GM12872 (cell line): ENCODE results near the gene MRM3.

Experiments used
- TF ChIP-seq, protein P1 (sequence below): IDR thresholded peaks from 3 replicates; pipeline ENCODE4 v1.5.1; 2011; ENCODE audit warnings: low read depth, mild to moderate bottlenecking, low read length, moderate library complexity; ENCODE audit not compliant: insufficient read depth

The MRM3 gene

DNA sequence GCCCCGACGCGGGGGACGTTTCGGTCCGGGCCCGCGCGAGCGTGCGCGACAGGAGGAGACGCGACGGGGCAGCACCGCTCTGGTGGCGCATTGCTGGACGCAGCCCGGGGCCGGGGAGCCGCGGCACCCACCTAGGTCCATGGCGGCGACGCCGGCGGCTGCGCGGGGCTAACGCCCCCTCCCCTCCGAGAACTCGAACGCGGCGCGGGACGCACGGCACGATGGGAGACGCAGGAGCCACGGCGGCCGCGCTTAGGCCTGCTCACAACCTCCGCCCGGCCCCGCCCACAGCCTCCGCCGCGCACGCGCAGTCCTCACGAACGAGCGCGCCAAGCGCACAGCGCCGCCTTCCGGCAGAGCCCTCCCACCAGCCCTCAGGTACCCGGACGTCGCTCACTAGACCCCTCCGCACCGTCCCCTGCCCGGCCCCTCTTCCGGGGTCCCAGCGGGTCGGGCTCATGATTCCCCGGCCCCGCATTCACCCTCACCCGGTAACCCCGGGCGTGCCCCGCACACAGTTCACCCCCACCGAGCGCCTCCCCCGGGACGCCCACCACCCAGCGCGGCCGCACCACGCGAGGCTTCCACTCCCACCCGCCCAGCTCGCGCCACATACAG, 30.0 kb upstream of the MRM3 start, which contains the start of gene GEMIN4:
GEMIN4 (minus strand) TSS at position 263 of the 618 bp plus-strand sequence; CDS start at position 141, 122 bp downstream.
- TF ChIP-seq, protein P1, sequence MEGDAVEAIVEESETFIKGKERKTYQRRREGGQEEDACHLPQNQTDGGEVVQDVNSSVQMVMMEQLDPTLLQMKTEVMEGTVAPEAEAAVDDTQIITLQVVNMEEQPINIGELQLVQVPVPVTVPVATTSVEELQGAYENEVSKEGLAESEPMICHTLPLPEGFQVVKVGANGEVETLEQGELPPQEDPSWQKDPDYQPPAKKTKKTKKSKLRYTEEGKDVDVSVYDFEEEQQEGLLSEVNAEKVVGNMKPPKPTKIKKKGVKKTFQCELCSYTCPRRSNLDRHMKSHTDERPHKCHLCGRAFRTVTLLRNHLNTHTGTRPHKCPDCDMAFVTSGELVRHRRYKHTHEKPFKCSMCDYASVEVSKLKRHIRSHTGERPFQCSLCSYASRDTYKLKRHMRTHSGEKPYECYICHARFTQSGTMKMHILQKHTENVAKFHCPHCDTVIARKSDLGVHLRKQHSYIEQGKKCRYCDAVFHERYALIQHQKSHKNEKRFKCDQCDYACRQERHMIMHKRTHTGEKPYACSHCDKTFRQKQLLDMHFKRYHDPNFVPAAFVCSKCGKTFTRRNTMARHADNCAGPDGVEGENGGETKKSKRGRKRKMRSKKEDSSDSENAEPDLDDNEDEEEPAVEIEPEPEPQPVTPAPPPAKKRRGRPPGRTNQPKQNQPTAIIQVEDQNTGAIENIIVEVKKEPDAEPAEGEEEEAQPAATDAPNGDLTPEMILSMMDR, result peak; percentile 98

DNA sequence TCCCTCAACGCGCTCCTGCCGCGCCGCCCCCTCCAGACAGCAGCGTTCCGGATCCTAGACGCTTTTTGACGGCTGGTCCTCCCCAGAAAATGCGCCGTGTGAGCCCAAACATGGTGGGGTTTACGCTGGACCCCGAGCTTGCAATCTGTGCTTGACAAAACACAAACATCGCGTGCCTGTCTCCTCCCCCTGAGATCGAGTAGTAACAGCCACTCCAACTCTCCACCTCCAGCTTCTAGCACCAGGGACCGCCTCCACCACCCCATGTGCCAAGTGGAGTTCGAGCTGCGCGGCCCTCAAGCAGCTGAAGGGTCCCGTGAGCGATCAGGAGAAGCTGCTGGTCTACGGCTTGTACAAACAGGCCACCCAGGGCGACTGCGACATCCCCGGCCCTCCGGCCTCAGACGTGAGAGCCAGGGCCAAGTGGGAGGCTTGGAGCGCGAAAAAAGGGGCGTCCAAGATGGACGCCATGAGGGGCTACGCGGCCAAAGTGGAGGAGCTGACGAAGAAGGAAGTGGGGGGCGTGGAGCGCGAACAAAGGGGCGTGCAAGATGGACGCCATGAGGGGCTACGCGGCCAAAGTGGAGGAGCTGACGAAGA, 29.4 kb upstream of the MRM3 start:
- TF ChIP-seq, protein P1, result no peak

DNA sequence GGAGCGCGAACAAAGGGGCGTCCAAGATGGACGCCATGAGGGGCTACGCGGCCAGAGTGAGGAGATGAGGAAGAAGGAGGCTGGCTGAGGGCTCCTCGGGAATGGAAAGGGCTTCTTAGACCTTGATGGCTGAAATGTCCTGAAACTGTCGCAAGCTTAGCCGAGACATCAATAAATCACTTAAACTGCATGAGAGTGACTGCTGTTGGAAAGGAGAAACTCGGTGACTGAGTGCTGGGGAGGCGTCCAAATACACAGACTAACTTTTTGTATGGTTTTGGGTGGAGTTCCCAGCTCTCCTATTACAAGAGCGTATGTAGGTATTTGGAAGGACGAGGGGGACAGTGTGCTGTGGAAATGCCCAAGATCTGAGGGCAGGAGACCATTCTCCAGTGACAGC, 28.7 kb upstream of the MRM3 start:
- TF ChIP-seq, protein P1, result no peak

DNA sequence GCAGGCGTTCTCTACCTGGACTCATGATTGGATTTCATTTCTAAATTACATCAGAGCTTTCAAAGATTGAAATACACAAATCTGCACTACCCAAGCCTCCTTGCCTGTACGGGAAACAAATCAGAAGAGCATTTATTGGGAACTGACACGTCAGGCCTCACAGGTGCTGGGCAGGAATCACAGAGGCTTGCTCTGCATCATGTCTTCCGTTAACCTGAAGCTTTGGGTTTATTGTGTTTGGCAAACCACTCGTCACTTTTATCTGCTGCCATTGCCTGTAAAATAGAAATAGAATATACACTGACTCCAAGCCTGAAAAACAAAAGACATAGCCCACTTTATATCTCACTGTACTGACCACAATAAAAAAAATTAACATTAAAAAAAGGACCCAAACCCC, 22.2 kb upstream of the MRM3 start:
- TF ChIP-seq, protein P1, result no peak

DNA sequence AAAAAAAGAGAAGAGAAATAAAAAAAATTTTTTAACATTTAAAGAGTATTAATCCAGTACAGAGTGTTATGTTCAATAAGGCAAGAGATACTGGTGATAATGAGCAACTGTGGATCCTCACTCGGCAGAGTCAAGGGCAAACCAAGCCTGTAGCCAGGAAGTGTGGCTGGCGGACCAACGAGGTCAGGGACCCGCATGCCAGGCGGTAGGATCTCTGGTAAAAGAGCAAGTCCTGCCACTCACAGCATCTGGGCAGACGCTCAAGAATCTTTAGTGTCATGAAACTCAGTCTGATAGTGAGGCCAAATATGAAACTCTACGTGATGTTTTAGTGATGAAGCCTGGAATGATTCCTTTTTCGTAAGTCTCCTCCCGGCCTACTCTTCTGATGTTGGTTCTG, 21.8 kb upstream of the MRM3 start:
- TF ChIP-seq, protein P1, result no peak

DNA sequence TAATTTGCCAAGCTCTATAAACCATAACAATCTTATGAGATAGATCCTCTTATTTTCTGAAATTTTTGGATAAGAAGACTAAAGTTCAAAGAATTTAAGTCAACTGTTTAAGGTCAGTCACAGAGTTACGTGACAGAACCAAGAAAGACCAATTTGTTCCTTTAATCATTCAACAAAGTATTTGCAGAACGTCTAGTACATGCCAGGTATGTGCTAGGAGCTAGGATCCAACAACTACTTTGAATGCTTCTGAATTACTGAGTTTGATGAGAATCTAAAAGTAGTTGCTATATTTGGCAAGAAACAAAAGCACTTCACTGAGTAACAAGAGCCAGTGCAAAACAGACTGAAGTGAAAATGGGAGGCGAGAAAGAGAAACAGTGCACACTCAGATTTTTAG, 15.1 kb upstream of the MRM3 start:
- TF ChIP-seq, protein P1, result no peak

DNA sequence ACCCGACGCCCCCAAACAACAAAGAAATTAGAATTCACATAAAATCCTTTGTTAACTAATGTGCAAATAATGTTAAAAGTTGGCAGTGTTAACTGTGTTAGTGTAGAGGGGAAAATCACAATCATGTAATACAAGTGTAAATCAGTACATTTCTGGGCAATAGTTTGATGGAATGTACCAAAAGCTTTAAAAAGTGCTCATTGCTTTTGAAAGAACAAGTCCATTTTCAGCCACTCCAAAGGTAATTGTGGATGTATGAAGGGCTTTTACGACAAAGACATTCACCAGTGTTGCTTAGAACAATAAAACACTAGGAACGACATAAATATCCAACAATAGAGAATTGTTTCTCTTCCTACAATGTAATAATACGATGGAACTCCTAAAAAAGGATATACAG, 9.1 kb upstream of the MRM3 start:
- TF ChIP-seq, protein P1, result no peak
